ENCODE measurements around the gene HK1. TPM values are rescaled to one million over a fixed set of nuclear protein-coding genes. Genes with fewer than 3 reads are reported as not detected.

The HK1 gene
- total RNA-seq, 1 experiment from 2014 or later, result 98.8 TPM

GRCh38 chr10:69434169-69434568, 155.9 kb downstream of the HK1 start:
- Histone ChIP-seq H3K23ac (ENCODE audit: insufficient read length, low read depth, low read length) (no peak overlapping the region), H2BK12ac (ENCODE audit: insufficient read length, low read depth, low read length) (no peak overlapping the region), H2AK5ac (ENCODE audit: insufficient read length, low read length) (no peak overlapping the region), H2BK120ac (ENCODE audit: low read depth, low read length, poor library complexity, severe bottlenecking) (no peak overlapping the region), H2BK20ac (ENCODE audit: low read depth, low read length, poor library complexity, severe bottlenecking) (no peak overlapping the region), H2BK5ac (ENCODE audit: insufficient read length, low read length) (no peak overlapping the region), H4K8ac (replicated peaks; ENCODE audit: insufficient read length, low read depth, low read length) (no peak overlapping the region), H3K23me2 (ENCODE audit: insufficient read length, low read depth, low read length, poor library complexity, severe bottlenecking) (no peaks in the 10 kb centered on the region), H3K18ac (ENCODE audit: insufficient read length, low read depth, low read length) (no peak overlapping the region), H4K5ac (ENCODE audit: insufficient read length, low read depth, low read length) (no peak overlapping the region), H3K4me2 (ENCODE audit: insufficient read depth, insufficient read length, low read length) (no peak overlapping the region), H4K20me1 (ENCODE audit: control insufficient read depth, insufficient read depth, insufficient read length) (no peaks in the 10 kb centered on the region), H4K91ac (ENCODE audit: insufficient read length, low read depth, low read length) (no peak overlapping the region), H3K9ac (ENCODE audit: extremely low read depth, insufficient read length, low read length) (no peak overlapping the region), H3K14ac (ENCODE audit: insufficient read depth, low read length) (no peak overlapping the region), H3K4me1 (ENCODE audit: insufficient read depth, low read length) (no peaks in the 10 kb centered on the region), H3K56ac (ENCODE audit: insufficient read length, low read depth, low read length) (no peak overlapping the region), H3K27ac (ENCODE audit: insufficient read length, low read depth, low read length) (no peak overlapping the region), H2BK15ac (ENCODE audit: low read depth, low read length) (no peak overlapping the region), H3K9me3 (ENCODE audit: control insufficient read depth, low read depth, low read length) (no peaks in the 10 kb centered on the region), H3K27me3 (ENCODE audit: insufficient read depth, low read length) (no peaks in the 10 kb centered on the region), H2AFZ (ENCODE audit: low read length) (no peak overlapping the region), H3K79me1 (ENCODE audit: insufficient read depth, low read depth, low read length, poor library complexity, severe bottlenecking) (no peaks in the 10 kb centered on the region), H3K4ac (ENCODE audit: low read depth, low read length) (no peak overlapping the region), H3K79me2 (ENCODE audit: insufficient read depth, low read length) (no peaks in the 10 kb centered on the region), H3T11ph (ENCODE audit: low read length) (no peak overlapping the region)
- WGBS (ENCODE audit: extremely low coverage, insufficient read length, low lambda C conversion rate), result no CpG with 5 or more reads among the region's 2 CpGs
- Mint-ChIP-seq H3K27me3 (ENCODE audit: low read depth) (peaks cover 26% of the 10 kb centered on the region), H3K4me3 (no peak overlapping the region), H3K4me1 (peaks cover 0 to under 1% of the 10 kb centered on the region in 2 experiments; a peak in 2 of 4 replicates), H3K9me3 (peaks cover 0 to 4% of the 10 kb centered on the region in 2 experiments; a peak in 2 of 5 replicates), H3K27ac (no peak overlapping the region), H3K36me3 (ENCODE audit: insufficient read depth in 1 of 3, low read depth in 3 of 3) (no peaks in the 10 kb centered on the region)
- TF ChIP-seq CTCF (conservative IDR thresholded peaks at IDR 0.05), result no peak
- DNase-seq, result no peak

Measured in H9 (cell line).